ENCODE data around the gene GNG10.
A peak's percentile ranks its signal among the peaks of the same experiment; 100 is the strongest.
"Not testable (repeated sequence)": the region's sequence is repeated elsewhere in the genome, so short reads cannot be mapped to it uniquely, and the experiment has no call there.

GNG10 gene

GRCh38 chr9:111657051-111657450, 4.4 kb upstream of the GNG10 start:
- DNase-seq = no peak

DNA sequence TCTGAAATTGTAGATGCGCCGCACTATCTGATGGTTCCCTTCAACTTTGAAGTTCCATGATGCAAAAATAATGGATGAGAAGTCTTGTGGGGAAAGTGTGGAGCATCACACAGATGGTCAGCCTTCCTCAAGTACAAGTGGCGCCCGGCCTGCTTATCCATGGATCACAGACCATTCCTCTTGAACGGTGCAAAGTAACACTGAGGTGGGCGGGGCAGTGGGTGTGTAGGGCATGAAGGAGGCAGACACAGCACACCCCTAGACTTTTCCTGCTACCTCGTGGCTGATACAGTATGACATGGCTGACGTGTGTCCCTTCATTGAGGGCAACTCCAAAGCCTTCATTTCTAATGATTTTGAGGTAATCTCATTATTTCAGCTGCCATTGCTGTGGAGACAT, 2.5 kb upstream of the GNG10 start:
- DNase-seq = no peak

DNA sequence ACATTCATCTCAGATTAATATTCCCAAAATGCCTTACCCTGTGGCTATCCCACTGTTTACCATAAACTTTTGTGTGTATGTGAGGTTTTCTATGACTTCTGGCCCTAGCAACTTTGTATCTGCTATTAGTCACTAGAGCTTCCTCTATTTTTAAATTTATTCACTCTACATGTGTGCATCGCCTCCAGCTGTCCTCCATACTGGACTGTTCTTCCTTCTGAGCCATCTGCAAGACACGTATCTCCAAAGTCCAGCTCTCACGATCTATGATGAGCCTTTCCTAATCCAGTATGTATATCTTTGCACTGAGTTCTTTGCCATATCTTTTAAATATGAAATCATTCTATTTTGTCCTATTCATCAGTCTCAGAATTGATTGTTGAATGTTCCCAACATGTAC, 1.7 kb upstream of the GNG10 start:
- no peak for DNase-seq

GRCh38 chr9:111661802-111662521, 557 bp downstream of the GNG10 start:
- DNase-seq = peak; percentile 39

GRCh38 chr9:111662576-111663300, 1.3 kb downstream of the GNG10 start:
- DNase-seq = peak in 1 of 2 donors; percentile 12

GRCh38 chr9:111663301-111663823, 2.0 kb downstream of the GNG10 start:
- no peak for DNase-seq

- no peak for DNase-seq
Observed at GRCh38 chr9:111668026-111668573, 6.7 kb downstream of the GNG10 start.

- not testable (repeated sequence) for DNase-seq
Observed at GRCh38 chr9:111668601-111669000, 7.2 kb downstream of the GNG10 start.

DNA sequence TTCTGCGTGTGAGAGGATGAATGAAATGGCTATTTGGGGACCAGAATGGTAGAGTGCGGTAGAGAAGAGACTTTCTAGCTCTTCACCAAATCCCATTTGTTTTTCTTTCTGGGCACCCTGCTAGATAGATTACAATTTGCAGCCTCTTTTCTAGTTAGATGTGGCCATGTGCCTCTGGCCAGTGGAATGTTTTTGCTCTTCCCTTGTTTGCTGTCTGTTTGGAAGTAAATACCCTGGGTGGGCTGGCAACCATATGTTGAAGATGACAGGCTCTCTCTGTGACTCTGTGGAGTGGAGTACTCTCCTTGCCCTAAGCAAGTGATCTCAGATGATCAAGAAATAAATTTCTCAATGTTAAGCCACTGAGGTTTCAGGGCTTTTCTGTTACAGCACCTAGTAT, 12.9 kb downstream of the GNG10 start:
- DNase-seq = no peak

GRCh38 chr9:111676116-111676515, 14.7 kb downstream of the GNG10 start:
- no peak for DNase-seq

GRCh38 chr9:111678293-111678692, 16.9 kb downstream of the GNG10 start:
- no peak for DNase-seq

GRCh38 chr9:111679199-111679598, 17.8 kb downstream of the GNG10 start:
- no peak for DNase-seq

DNA sequence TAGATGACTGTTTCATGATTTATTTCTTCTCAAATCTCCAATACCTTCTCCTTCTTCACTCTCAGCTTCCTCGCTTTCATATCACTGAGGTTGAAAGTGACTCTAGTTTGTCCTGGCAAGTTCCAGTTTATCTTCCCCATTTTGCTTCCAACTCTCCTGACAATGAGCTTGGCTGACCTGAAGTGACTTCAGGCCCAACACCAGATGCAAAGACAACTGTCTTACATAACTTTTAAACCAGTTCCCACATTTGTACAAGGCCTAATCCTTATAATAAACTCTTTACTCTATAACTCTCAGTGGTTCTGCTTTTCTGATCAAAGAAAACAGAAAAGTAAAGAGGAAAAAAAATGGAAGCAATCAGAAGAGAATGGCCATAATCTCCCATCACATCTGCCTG, 22.0 kb downstream of the GNG10 start:
- no peak for DNase-seq

DNA sequence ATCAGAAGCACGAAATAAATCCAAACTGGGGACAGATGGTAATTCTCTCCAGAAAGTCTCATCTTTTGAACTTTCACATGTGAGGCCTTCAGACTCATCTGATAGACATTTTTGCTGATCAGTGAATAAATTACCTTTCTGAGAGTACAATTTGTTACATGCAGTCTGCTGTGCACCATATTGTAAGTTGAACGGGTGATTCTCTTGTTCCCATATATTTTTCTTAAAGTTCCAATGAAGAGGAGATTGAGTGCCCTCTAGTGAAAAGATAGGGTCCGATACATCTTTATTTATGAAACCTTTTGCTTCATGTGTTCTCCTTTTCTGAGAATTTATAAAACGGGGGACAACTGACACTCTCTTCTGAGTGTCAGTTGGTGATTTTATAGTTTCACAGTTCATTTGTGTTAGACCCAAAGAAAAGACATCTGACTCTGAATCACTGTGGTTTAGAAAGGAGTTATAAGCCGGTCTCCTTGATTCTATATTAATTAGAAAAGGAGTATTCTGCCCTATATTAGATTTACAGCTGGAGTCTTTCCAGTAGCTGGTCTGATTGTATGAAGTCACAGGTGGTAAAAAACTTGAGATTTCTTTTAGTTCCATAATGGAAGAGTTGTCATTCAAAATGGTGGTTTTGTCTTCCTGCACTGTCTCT, 30.4 kb downstream of the GNG10 start:
- no peak for DNase-seq

DNA sequence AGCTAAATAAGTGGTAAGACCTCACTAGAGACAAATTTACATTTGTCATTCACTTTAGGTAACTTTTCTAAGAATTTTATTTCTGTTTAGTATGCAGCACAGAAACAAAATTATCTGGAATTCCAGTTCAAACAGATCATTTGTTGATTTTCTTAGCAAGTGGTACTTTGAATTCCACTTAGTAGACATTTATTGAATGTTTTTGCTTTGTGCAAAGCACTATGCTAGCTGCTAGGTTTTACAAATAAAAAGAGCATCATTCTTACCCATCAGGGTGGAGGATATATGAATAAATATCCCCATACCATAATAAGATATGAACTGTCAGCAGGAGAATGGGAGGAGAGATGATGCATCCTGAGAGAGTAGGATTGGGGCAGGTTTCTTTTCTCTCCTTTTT, 35.4 kb downstream of the GNG10 start:
- DNase-seq = no peak

DNA sequence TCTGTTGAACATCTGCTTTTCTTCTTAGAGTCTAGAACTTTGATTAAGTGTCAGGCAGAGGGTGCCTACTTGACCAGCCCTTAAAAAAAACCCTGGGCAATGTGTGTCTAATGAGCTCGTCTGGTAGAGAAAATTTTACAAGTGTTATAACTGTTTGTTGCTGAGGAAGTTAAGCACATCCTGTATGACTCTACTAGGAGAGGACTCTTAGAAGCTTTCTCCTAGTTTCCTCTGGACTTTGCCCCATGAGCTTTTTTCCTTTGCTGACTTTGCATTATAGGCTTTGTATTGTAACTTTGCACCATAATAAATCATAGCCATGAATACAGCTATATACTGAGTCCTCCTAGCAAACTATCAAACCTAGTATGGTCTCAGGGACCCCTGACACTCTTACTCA, 39.4 kb downstream of the GNG10 start:
- DNase-seq = no peak

DNA sequence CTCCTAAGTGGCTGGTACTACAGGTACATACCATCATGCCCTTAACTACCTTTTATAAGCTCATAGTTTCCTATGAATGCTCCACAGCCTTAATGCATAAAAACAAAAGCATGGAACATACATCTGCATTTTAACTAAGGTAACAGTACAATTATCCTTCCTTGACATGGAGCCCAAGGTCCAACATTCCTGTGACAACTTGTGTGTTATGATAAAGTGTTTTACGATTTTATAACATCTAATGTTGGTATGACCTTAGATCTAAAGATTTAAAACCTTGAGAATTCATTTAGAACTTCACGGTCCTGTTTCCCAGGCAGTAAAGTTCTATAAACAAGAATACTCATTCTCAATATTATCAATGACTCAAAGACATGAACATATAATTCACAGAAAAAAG, 43.1 kb downstream of the GNG10 start:
- no peak for DNase-seq

DNA sequence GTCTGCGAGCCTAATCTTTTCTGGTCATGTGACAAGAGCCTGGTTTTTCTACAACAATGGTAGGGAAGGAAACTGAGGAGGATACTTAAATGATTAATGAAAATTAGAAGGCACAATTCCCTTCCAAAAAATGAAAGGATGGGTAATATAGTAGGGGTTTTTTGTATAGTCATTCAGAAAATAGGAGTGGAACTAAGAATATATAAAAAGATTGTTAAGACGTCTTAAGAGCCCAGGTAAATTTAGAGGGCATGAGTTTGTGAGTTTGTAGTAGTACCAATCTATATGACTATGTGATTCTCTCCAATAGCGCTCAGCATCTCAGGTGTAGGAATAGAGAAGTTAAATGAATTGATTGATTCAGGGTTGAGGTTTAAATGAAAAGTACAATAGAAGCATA, 50.1 kb downstream of the GNG10 start:
- no peak for DNase-seq

DNA sequence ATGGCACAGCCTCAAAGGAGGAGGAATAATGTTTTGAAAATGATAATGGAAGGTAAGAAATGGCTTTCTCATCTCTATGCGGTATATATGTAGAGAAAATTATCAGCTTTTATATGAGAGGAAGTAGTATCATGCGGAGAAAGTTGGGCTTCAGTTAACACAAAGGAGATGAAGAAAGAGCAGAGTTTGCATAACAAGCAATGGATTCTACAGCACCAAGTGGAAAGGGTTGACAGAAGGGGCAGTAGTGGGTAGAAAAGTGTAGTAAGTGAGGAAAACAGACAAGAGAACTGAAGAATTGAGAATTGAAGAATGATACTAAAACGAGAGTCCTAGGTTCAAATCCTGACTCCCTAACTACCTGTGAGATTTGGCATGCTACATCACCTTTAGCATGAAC, 51.0 kb downstream of the GNG10 start:
- no peak for DNase-seq

GRCh38 chr9:111715471-111715870, 54.1 kb downstream of the GNG10 start:
- DNase-seq = no peak

GRCh38 chr9:111719541-111719940, 58.1 kb downstream of the GNG10 start:
- DNase-seq = no peak
